Umbilical cord (tissue), 2 donors: ENCODE data around the gene MMP17. TPM values are rescaled to one million over a fixed set of nuclear protein-coding genes. Genes with fewer than 3 reads are reported as not detected.

ENCODE experiments used
- DNase-seq: peaks from one replicate; pipeline ENCODE4 v3.0.0-alpha.2; 2015; ENCODE audit warnings: low spot score
- total RNA-seq: library from RNA; depleted of rRNA; stranded (reverse); fragments of >200 nt; gene quantifications from one replicate; pipeline ENCODE4 v1.2.3, GENCODE V29; 2014; ENCODE audit warnings: low replicate concordance; ENCODE audit not compliant: insufficient read depth

The MMP17 gene
- total RNA-seq, 1 donor from 2014 or later = not detected

GRCh38 chr12:131829791-131830334 is 1.7 kb downstream of the MMP17 start:
- peak; percentile 3 for DNase-seq

GRCh38 chr12:131830335-131830913 is 2.2 kb downstream of the MMP17 start:
- peak; percentile 76 for DNase-seq

GRCh38 chr12:131830914-131831571 is 2.9 kb downstream of the MMP17 start:
- DNase-seq = peak; percentile 3

GRCh38 chr12:131831635-131832041 is 3.4 kb downstream of the MMP17 start:
- DNase-seq = no peak

- no peak for DNase-seq
These were observed 4.4 kb downstream of the MMP17 start for GRCh38 chr12:131832321-131833231.

GRCh38 chr12:131833288-131833895 is 5.2 kb downstream of the MMP17 start:
- DNase-seq = no peak

- DNase-seq = no peak
These were observed 5.9 kb downstream of the MMP17 start for GRCh38 chr12:131833896-131834641.

- no peak for DNase-seq
These were observed 6.8 kb downstream of the MMP17 start for GRCh38 chr12:131834798-131835615.

- no peak for DNase-seq
These were observed 7.5 kb downstream of the MMP17 start for GRCh38 chr12:131835616-131836171.

- peak; percentile 5 for DNase-seq
These were observed 8.0 kb downstream of the MMP17 start for GRCh38 chr12:131836193-131836592.

GRCh38 chr12:131836714-131837397 is 8.7 kb downstream of the MMP17 start:
- no peak for DNase-seq

GRCh38 chr12:131840643-131841416 is 12.6 kb downstream of the MMP17 start:
- no peak for DNase-seq

- DNase-seq = no peak
These were observed 13.4 kb downstream of the MMP17 start for GRCh38 chr12:131841547-131841946.

GRCh38 chr12:131842169-131842568 is 14.0 kb downstream of the MMP17 start:
- DNase-seq = no peak

- no peak for DNase-seq
These were observed 15.3 kb downstream of the MMP17 start for GRCh38 chr12:131843527-131843926.

- no peak for DNase-seq
These were observed 15.9 kb downstream of the MMP17 start for GRCh38 chr12:131844140-131844539.

GRCh38 chr12:131844656-131845055 is 16.5 kb downstream of the MMP17 start:
- DNase-seq = no peak

GRCh38 chr12:131845121-131845520 is 16.9 kb downstream of the MMP17 start:
- DNase-seq = no peak
